HCT116 (cell line): Measurements from ENCODE around the gene WDR83. TPM values are rescaled to one million over a fixed set of nuclear protein-coding genes. Genes with fewer than 3 reads are reported as not detected.

Source experiments
- ATAC-seq: fragments of 200-7000 bp; cut with Tn5 transposase; 2 replicates; pipeline ENCODE4 v1.9.1; 2020; ENCODE audit warnings: mild to moderate bottlenecking, moderate library complexity
- BruUV-seq: library from RNA; stranded (reverse); fragments of 400-500 nt; replicated peaks from 2 replicates; lab custom pipeline; 2021; lab: Mats Ljungman, UMichigan
- CTCF ChIA-PET: fragments of 300-600 bp; sonication (Branson Sonifier 250); formaldehyde crosslinking; loops from one replicate; lab custom pipeline; 2021; ENCODE audit warnings: antibody characterized with exemption; lab: Charles Lee
- POLR2A ChIA-PET: fragments of 300-600, 350-600 bp; sonication (Branson Sonifier 250); formaldehyde crosslinking; loops from one replicate; lab custom pipeline; 2021; ENCODE audit warnings: antibody characterized with exemption; lab: Charles Lee
- RAD21 ChIA-PET, 2 experiments: fragments of 300-600 bp; sonication (Branson Sonifier 250); formaldehyde crosslinking; loops; one replicate each; lab custom pipeline; 2023; ENCODE audit warnings: low total read pairs in 2 of 2; ENCODE audit not compliant: uncharacterized antibody in 2 of 2, unreplicated experiment in 2 of 2, low non-redundant PET in 1 of 2; lab: Charles Lee
- DNase-seq: peaks from one replicate; pipeline ENCODE4 v3.0.0-alpha.2; 2010; ENCODE audit warnings: low read depth, low spot score
- H2AFZ ChIP-seq: fragments of 200-600 bp; shearing (Covaris generic), sonication (generic); 2 replicates; pipeline ENCODE4 v1.6.1; 2017; ENCODE audit warnings: low read depth, mixed run types, mixed read lengths, antibody characterized with exemption, low read length; ENCODE audit not compliant: poor library complexity, severe bottlenecking
- H3K27ac ChIP-seq: 2 replicates; pipeline ENCODE4 v1.5.1; 2012; ENCODE audit warnings: low read depth, low read length
- H3K27me3 ChIP-seq: fragments of 200-600 bp; sonication (generic); 2 replicates; pipeline ENCODE4 v1.6.1; 2016; ENCODE audit warnings: mixed run types, low read length, mixed read lengths; ENCODE audit not compliant: insufficient read depth
- H3K36me3 ChIP-seq, 2 experiments: fragments of 200-500 bp in 1 of 2; fragments of 200-600 bp in 1 of 2; sonication (Bioruptor generic) in 1 of 2; sonication (generic) in 1 of 2; 2 replicates each; pipeline versions ENCODE4 v1.5.1 to v1.6.1; 2014 to 2016; ENCODE audit warnings: low read length in 2 of 2, inconsistent platforms in 1 of 2, mixed read lengths in 1 of 2, mixed run types in 1 of 2; ENCODE audit not compliant: insufficient read depth in 2 of 2, control insufficient read depth in 1 of 2
- H3K4me1 ChIP-seq, 2 experiments: fragments of 200-600 bp in 1 of 2; sonication (generic) in 1 of 2; 2 replicates each; pipeline versions ENCODE4 v1.5.1 to v1.6.1; 2012 to 2017; ENCODE audit warnings: low read length in 2 of 2, inconsistent platforms in 1 of 2, mild to moderate bottlenecking in 1 of 2, mixed read lengths in 1 of 2, mixed run types in 1 of 2, moderate library complexity in 1 of 2; ENCODE audit not compliant: insufficient read depth in 2 of 2, control insufficient read depth in 1 of 2
- H3K4me2 ChIP-seq: fragments of 200-600 bp; sonication (generic); 2 replicates; pipeline ENCODE4 v1.6.1; 2017; ENCODE audit warnings: mixed run types, low read length, mixed read lengths
- H3K4me3 ChIP-seq, 2 experiments: fragments of 200-600 bp in 1 of 2; sonication (generic) in 1 of 2; replicated peaks in 1 of 2; 2 replicates each; pipeline ENCODE4 v1.5.1; 2011 to 2016; ENCODE audit warnings: low read length in 2 of 2, control low read depth in 1 of 2, low read depth in 1 of 2, mild to moderate bottlenecking in 1 of 2, mixed read lengths in 1 of 2, mixed run types in 1 of 2
- H3K79me2 ChIP-seq: fragments of 200-600 bp; sonication (generic); 2 replicates; pipeline ENCODE4 v1.6.1; 2017; ENCODE audit warnings: mild to moderate bottlenecking, mixed run types, low read length, moderate library complexity, mixed read lengths; ENCODE audit not compliant: insufficient read depth
- H3K9ac ChIP-seq: fragments of 200-600 bp; sonication (generic); 2 replicates; pipeline ENCODE4 v1.6.1; 2016; ENCODE audit warnings: low read length, mixed read lengths
- H3K9me2 ChIP-seq: fragments of 200-600 bp; sonication (generic), shearing (Covaris generic); 2 replicates; pipeline ENCODE4 v1.6.1; 2017; ENCODE audit warnings: mixed run types, mild to moderate bottlenecking, moderate library complexity; ENCODE audit not compliant: insufficient read depth
- H3K9me3 ChIP-seq, 2 experiments: fragments of 200-500 bp in 1 of 2; fragments of 200-600 bp in 1 of 2; sonication (Bioruptor generic) in 1 of 2; sonication (generic) in 1 of 2; 2 replicates each; pipeline ENCODE4 v1.6.1; 2014 to 2017; ENCODE audit warnings: low read length in 2 of 2, mixed read lengths in 2 of 2, inconsistent platforms in 1 of 2, low read depth in 1 of 2, mild to moderate bottlenecking in 1 of 2, mixed run types in 1 of 2, moderate library complexity in 1 of 2; ENCODE audit not compliant: control insufficient read depth in 1 of 2, insufficient read depth in 1 of 2
- H4K20me1 ChIP-seq: fragments of 200-600 bp; sonication (generic), shearing (Covaris generic); 2 replicates; pipeline ENCODE4 v1.6.1; 2017; ENCODE audit warnings: mixed run types, mild to moderate bottlenecking, moderate library complexity; ENCODE audit not compliant: insufficient read depth
- EGR1 ChIP-seq: IDR thresholded peaks from 2 replicates; pipeline ENCODE4 v1.6.1; 2012; ENCODE audit warnings: low read depth
- EZH2 ChIP-seq: fragments of 200-600 bp; sonication (generic); IDR thresholded peaks from 2 replicates; pipeline ENCODE4 v1.6.1; 2017; ENCODE audit warnings: antibody characterized with exemption, mixed run types
- EZH2phosphoT487 ChIP-seq: fragments of 200-600 bp; IDR thresholded peaks from 2 replicates; pipeline ENCODE4 v1.6.1; 2018; ENCODE audit warnings: antibody characterized with exemption, borderline replicate concordance
- FOSL1 ChIP-seq: IDR thresholded peaks from 2 replicates; pipeline ENCODE4 v1.6.1; 2012; ENCODE audit warnings: low read depth
- JUND ChIP-seq: IDR thresholded peaks from 2 replicates; pipeline ENCODE4 v1.6.1; 2012
- POLR2A ChIP-seq: IDR thresholded peaks from 2 replicates; pipeline ENCODE4 v1.7.0; 2011; ENCODE audit warnings: borderline replicate concordance; ENCODE audit not compliant: insufficient read depth, insufficient read length; ENCODE audit errors: extremely low read depth
- POLR2AphosphoS5 ChIP-seq: IDR thresholded peaks from 2 replicates; pipeline ENCODE4 v1.6.1; 2011; ENCODE audit warnings: mild to moderate bottlenecking, low read depth, low read length, moderate library complexity
- RAD21 ChIP-seq: IDR thresholded peaks from 2 replicates; pipeline ENCODE4 v1.6.1; 2012; ENCODE audit warnings: low read depth, mild to moderate bottlenecking
- SIN3A ChIP-seq: IDR thresholded peaks from 2 replicates; pipeline ENCODE4 v1.6.1; 2012; ENCODE audit warnings: low read depth
- SP1 ChIP-seq: IDR thresholded peaks from 2 replicates; pipeline ENCODE4 v1.6.1; 2012; ENCODE audit warnings: low read depth
- TCF7L2 ChIP-seq: IDR thresholded peaks from 2 replicates; pipeline ENCODE4 v1.7.0; 2011; ENCODE audit warnings: borderline replicate concordance, inconsistent platforms; ENCODE audit not compliant: insufficient read depth, insufficient read length; ENCODE audit errors: extremely low read depth
- YY1 ChIP-seq: IDR thresholded peaks from 2 replicates; pipeline ENCODE4 v1.6.1; 2011; ENCODE audit warnings: low read length, low read depth, moderate library complexity, mild to moderate bottlenecking; ENCODE audit not compliant: insufficient replicate concordance; ENCODE audit errors: extremely low read depth
- ZFX ChIP-seq: fragments of 450-650 bp; IDR thresholded peaks from 2 replicates; pipeline ENCODE4 v1.6.1; 2017
- ZNF274 ChIP-seq: fragments of 200-500 bp; sonication (Bioruptor generic); IDR thresholded peaks from 2 replicates; pipeline ENCODE4 v1.6.1; 2014; ENCODE audit warnings: mild to moderate bottlenecking, low read depth, low read length, inconsistent platforms
- intact Hi-C: fragments of 100-400 bp; cut with micrococcal nuclease; formaldehyde crosslinking; loops from 2 replicates; pipeline ENCODE4 v1.10.0; 2022
- total RNA-seq: library from RNA; stranded (reverse); gene quantifications from one replicate; pipeline ENCODE4 v1.2.1, GENCODE V29; 2021; ENCODE audit not compliant: unreplicated experiment
- TF ChIP-seq, protein P1 (sequence below): IDR thresholded peaks from 2 replicates; pipeline ENCODE4 v1.6.1; 2012; ENCODE audit warnings: low read depth
- TF ChIP-seq, protein P2 (sequence below): IDR thresholded peaks from 2 replicates; pipeline ENCODE4 v1.6.1; 2012
- TF ChIP-seq, protein P3 (sequence below): IDR thresholded peaks from 2 replicates; pipeline ENCODE4 v1.6.1; 2012
- TF ChIP-seq, protein P4 (sequence below): IDR thresholded peaks from 2 replicates; pipeline ENCODE4 v1.6.1; 2011; ENCODE audit warnings: mild to moderate bottlenecking, low read length, moderate library complexity; ENCODE audit not compliant: insufficient replicate concordance; ENCODE audit errors: extremely low read depth

Gene WDR83
- total RNA-seq, 1 experiment from 2014 or later: 20.1 TPM

DNA sequence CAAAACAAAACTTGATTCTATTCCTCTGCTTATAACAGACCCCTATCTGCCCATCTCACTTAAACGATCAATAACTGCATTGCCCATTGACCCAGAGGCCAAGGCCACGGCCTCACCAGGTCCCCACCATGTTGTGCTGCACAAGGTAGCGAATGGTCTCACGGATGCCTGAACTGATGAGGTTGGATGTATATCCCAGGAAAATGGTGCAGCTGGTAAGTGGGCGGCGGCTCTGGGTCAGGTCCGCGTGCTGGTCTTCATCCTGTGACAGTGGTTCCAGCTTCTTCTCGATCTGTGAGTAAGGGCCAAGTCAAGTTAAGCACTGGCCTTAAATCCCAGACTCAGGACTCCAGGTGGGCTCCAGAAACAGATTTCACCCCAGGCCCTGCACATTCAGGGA lies 13.4 kb downstream of the WDR83 start:
- Histone ChIP-seq H3K9ac (0 out of 2 replicates have a peak overlapping the region, but pooled peaks have one; percentile 20), H3K4me1 (peaks cover 9 to 22% of the 10 kb centered on the region in 2 experiments; a peak in 3 of 4 replicates), H3K9me3 (no peaks in the 10 kb centered on the region), H2AFZ (no peak overlapping the region), H3K27me3 (no peaks in the 10 kb centered on the region), H3K9me2 (no peaks in the 10 kb centered on the region), H3K79me2 (peaks cover 28% of the 10 kb centered on the region), H4K20me1 (no peaks in the 10 kb centered on the region), H3K4me2 (peak overlapping the region; percentile 56), H3K27ac (peak overlapping the region; percentile 24; the same call in 1 of the 2 replicates), H3K4me3 (peak overlapping the region; percentile 18 to 20), H3K36me3 (peaks cover 19 to 38% of the 10 kb centered on the region in 2 experiments; a peak in 3 of 4 replicates)
- ATAC-seq (no peak), DNase-seq (no peak)
- CTCF ChIA-PET: interaction anchor here (1.9 kb wide), 1 partner anchor 8 kb away, joined by 5 read pairs; no protein-coding TSS in a partner anchor
- RAD21 ChIA-PET: no interaction called here
- POLR2A ChIA-PET: no interaction called here
- TF ChIP-seq EZH2 (no peak), POLR2AphosphoS5 (no peak), SIN3A (no peak), EGR1 (no peak), ZNF274 (no peak), POLR2A (no peak), SP1 (no peak), EZH2phosphoT487 (no peak), JUND (no peak), TCF7L2 (no peak), ZFX (no peak), FOSL1 (no peak), YY1 (no peak), RAD21 (no peak)
- TF ChIP-seq, protein P1, sequence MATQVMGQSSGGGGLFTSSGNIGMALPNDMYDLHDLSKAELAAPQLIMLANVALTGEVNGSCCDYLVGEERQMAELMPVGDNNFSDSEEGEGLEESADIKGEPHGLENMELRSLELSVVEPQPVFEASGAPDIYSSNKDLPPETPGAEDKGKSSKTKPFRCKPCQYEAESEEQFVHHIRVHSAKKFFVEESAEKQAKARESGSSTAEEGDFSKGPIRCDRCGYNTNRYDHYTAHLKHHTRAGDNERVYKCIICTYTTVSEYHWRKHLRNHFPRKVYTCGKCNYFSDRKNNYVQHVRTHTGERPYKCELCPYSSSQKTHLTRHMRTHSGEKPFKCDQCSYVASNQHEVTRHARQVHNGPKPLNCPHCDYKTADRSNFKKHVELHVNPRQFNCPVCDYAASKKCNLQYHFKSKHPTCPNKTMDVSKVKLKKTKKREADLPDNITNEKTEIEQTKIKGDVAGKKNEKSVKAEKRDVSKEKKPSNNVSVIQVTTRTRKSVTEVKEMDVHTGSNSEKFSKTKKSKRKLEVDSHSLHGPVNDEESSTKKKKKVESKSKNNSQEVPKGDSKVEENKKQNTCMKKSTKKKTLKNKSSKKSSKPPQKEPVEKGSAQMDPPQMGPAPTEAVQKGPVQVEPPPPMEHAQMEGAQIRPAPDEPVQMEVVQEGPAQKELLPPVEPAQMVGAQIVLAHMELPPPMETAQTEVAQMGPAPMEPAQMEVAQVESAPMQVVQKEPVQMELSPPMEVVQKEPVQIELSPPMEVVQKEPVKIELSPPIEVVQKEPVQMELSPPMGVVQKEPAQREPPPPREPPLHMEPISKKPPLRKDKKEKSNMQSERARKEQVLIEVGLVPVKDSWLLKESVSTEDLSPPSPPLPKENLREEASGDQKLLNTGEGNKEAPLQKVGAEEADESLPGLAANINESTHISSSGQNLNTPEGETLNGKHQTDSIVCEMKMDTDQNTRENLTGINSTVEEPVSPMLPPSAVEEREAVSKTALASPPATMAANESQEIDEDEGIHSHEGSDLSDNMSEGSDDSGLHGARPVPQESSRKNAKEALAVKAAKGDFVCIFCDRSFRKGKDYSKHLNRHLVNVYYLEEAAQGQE: no peak
- TF ChIP-seq, protein P2, sequence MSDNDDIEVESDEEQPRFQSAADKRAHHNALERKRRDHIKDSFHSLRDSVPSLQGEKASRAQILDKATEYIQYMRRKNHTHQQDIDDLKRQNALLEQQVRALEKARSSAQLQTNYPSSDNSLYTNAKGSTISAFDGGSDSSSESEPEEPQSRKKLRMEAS: no peak
- TF ChIP-seq, protein P3, sequence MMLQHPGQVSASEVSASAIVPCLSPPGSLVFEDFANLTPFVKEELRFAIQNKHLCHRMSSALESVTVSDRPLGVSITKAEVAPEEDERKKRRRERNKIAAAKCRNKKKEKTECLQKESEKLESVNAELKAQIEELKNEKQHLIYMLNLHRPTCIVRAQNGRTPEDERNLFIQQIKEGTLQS: no peak
- TF ChIP-seq, protein P4, sequence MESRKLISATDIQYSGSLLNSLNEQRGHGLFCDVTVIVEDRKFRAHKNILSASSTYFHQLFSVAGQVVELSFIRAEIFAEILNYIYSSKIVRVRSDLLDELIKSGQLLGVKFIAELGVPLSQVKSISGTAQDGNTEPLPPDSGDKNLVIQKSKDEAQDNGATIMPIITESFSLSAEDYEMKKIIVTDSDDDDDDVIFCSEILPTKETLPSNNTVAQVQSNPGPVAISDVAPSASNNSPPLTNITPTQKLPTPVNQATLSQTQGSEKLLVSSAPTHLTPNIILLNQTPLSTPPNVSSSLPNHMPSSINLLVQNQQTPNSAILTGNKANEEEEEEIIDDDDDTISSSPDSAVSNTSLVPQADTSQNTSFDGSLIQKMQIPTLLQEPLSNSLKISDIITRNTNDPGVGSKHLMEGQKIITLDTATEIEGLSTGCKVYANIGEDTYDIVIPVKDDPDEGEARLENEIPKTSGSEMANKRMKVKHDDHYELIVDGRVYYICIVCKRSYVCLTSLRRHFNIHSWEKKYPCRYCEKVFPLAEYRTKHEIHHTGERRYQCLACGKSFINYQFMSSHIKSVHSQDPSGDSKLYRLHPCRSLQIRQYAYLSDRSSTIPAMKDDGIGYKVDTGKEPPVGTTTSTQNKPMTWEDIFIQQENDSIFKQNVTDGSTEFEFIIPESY: no peak
- intact Hi-C loops: no loop called here
- BruUV-seq: no TSS peak
